A549 (cell line): Measurements from ENCODE around the gene CARMIL3. TPM values are rescaled to one million over a fixed set of nuclear protein-coding genes. Genes with fewer than 3 reads are reported as not detected.

Experiments used
- ATAC-seq, 2 experiments: fragments of 200-7000 bp in 1 of 2; fragments of >200 bp in 1 of 2; cut with Nextera tagmentation in 1 of 2; cut with Tn5 transposase in 1 of 2; 3 replicates each; pipeline versions ENCODE4 v1.8.0 to v1.9.1; 2018 to 2020; ENCODE audit warnings: mild to moderate bottlenecking in 1 of 2, moderate library complexity in 1 of 2
- CTCF ChIA-PET: fragments of 300-600 bp; sonication (Branson Sonifier 250); formaldehyde crosslinking; extraction: SDS; loops from one replicate; lab custom pipeline; 2021; ENCODE audit warnings: antibody characterized with exemption, inconsistent platforms; lab: Yijun Ruan, JAX
- POLR2A ChIA-PET: fragments of 350-600 bp; formaldehyde crosslinking; extraction: SDS; loops from one replicate; lab custom pipeline; 2021; ENCODE audit warnings: antibody characterized with exemption, inconsistent platforms; lab: Yijun Ruan, JAX
- DNase-seq, 2 experiments: peaks; one replicate each; pipeline versions ENCODE4 v3.0.0 to v3.0.0-alpha.2; 2011 to 2016; ENCODE audit warnings: low read depth in 1 of 2, low spot score in 1 of 2
- FAIRE-seq: peaks from 2 replicates; lab custom pipeline; 2011; peaks lifted over from hg19 to GRCh38; lab: Jason Lieb, UNC
- H3K27ac ChIP-seq, 2 experiments: fragments of >200 bp; sonication (Bioruptor Twin); formaldehyde crosslinking; 3 replicates each; pipeline ENCODE4 v1.5.1; 2016 to 2017
- H3K4me1 ChIP-seq: fragments of >200 bp; sonication (Bioruptor Twin); formaldehyde crosslinking; 3 replicates; pipeline ENCODE4 v1.6.1; 2016
- H3K4me2 ChIP-seq: fragments of >200 bp; sonication (Bioruptor Twin); formaldehyde crosslinking; 3 replicates; pipeline ENCODE4 v1.6.1; 2016
- H3K4me3 ChIP-seq: fragments of >200 bp; sonication (Bioruptor Twin); formaldehyde crosslinking; 3 replicates; pipeline ENCODE4 v1.5.1; 2016
- H3K9me3 ChIP-seq: fragments of >200 bp; sonication (Bioruptor Twin); formaldehyde crosslinking; 3 replicates; pipeline ENCODE4 v1.6.1; 2016
- BCL3 ChIP-seq: fragments of >200 bp; sonication (Bioruptor Twin); formaldehyde crosslinking; IDR thresholded peaks from 3 replicates; pipeline ENCODE4 v1.6.1; 2016
- CBX8 ChIP-seq: fragments of 200-600 bp; sonication (generic); IDR thresholded peaks from 2 replicates; pipeline ENCODE4 v1.6.1; 2016
- CHD4 ChIP-seq: fragments of 200-600 bp; sonication (generic); IDR thresholded peaks from 2 replicates; pipeline ENCODE4 v1.6.1; 2016; ENCODE audit warnings: antibody characterized with exemption, mild to moderate bottlenecking, borderline replicate concordance
- CTCF ChIP-seq: fragments of >200 bp; sonication (Bioruptor Twin); formaldehyde crosslinking; IDR thresholded peaks from 3 replicates; pipeline ENCODE4 v1.5.1; 2016
- E2F6 ChIP-seq: IDR thresholded peaks from 2 replicates; pipeline ENCODE4 v1.6.1; 2012; ENCODE audit warnings: low read depth, borderline replicate concordance
- EHMT2 ChIP-seq: fragments of 200-600 bp; sonication (generic); IDR thresholded peaks from 2 replicates; pipeline ENCODE4 v1.6.1; 2016; ENCODE audit warnings: antibody characterized with exemption, low read depth, mild to moderate bottlenecking, moderate library complexity
- GATA3 ChIP-seq: IDR thresholded peaks from 2 replicates; pipeline ENCODE4 v1.6.1; 2012; ENCODE audit warnings: borderline replicate concordance
- HDAC2 ChIP-seq: fragments of 200-600 bp; sonication (generic); IDR thresholded peaks from 2 replicates; pipeline ENCODE4 v1.6.1; 2016
- HOXB13 ChIP-seq: fragments of 250-450 bp; sonication (Bioruptor Pico); IDR thresholded peaks from 2 replicates; pipeline ENCODE4 v1.5.0; 2020; ENCODE audit warnings: low read depth, mild to moderate bottlenecking, moderate library complexity
- KDM5A ChIP-seq: fragments of 200-600 bp; sonication (generic); IDR thresholded peaks from 2 replicates; pipeline ENCODE4 v1.6.1; 2016; ENCODE audit warnings: antibody characterized with exemption, mild to moderate bottlenecking
- PBX3 ChIP-seq: IDR thresholded peaks from 2 replicates; pipeline ENCODE4 v1.6.1; 2012
- PHF8 ChIP-seq: fragments of 200-600 bp; sonication (generic); IDR thresholded peaks from 2 replicates; pipeline ENCODE4 v1.6.1; 2016; ENCODE audit warnings: low read depth, mild to moderate bottlenecking, antibody characterized with exemption, moderate library complexity, borderline replicate concordance
- RAD21 ChIP-seq, 2 experiments: fragments of >200 bp in 1 of 2; sonication (Bioruptor Twin) in 1 of 2; formaldehyde crosslinking in 1 of 2; IDR thresholded peaks in 1 of 2; conservative IDR thresholded peaks in 1 of 2; 2 replicates in 1 of 2; 3 replicates in 1 of 2; pipeline ENCODE4 v1.6.1; 2012 to 2018; ENCODE audit warnings: inconsistent platforms in 1 of 2
- RCOR1 ChIP-seq: fragments of 150-350 bp; IDR thresholded peaks from 2 replicates; pipeline ENCODE4 v1.6.1; 2014; ENCODE audit warnings: antibody characterized with exemption, low read length, low read depth
- RFX5 ChIP-seq: fragments of 450-650 bp; IDR thresholded peaks from 2 replicates; pipeline ENCODE4 v1.7.1; 2014; ENCODE audit warnings: antibody characterized with exemption, mild to moderate bottlenecking, moderate library complexity
- RNF2 ChIP-seq: fragments of 200-600 bp; sonication (generic); IDR thresholded peaks from 2 replicates; pipeline ENCODE4 v1.6.1; 2016; ENCODE audit warnings: low read depth, mild to moderate bottlenecking, antibody characterized with exemption, moderate library complexity, borderline replicate concordance
- SMC3 ChIP-seq: fragments of >200 bp; sonication (Bioruptor Twin); formaldehyde crosslinking; IDR thresholded peaks from 3 replicates; pipeline ENCODE4 v1.6.1; 2018; ENCODE audit warnings: inconsistent platforms
- SREBF2 ChIP-seq: fragments of 450-650 bp; IDR thresholded peaks from 2 replicates; pipeline ENCODE4 v1.6.1; 2014; ENCODE audit warnings: mild to moderate bottlenecking, moderate library complexity
- TFCP2L1 ChIP-seq: fragments of 250-450 bp; sonication (Bioruptor Pico); IDR thresholded peaks from 2 replicates; pipeline ENCODE4 v1.5.0; 2021; ENCODE audit warnings: mild to moderate bottlenecking
- WGBS: methylation state at CpG from one replicate; pipeline ENCODE4 v1.1.6; 2017; ENCODE audit errors: missing lambda C conversion rate; 5-methylcytosine and 5-hydroxymethylcytosine counted together
- polyA plus RNA-seq, 4 experiments: library from polyadenylated mRNA; depleted of rRNA in 3 of 4; stranded (reverse); fragments of >200 nt; fragmentation: RNase III in 1 of 4; extraction: RNeasy Plus Mini Kit Qiagen cat#74134 plus additional on column Dnase treatment in 1 of 4; gene quantifications; 2 replicates in 3 of 4; 3 replicates in 1 of 4; pipeline ENCODE4 v1.2.3, GENCODE V29; 2011 to 2017

Gene CARMIL3
- polyA plus RNA-seq, 2 of the 4 experiments (the other 2 are of a cell fraction) = 0.45 to 0.98 TPM

GRCh38 chr14:24057271-24057670 lies 5.5 kb downstream of the CARMIL3 start:
- Histone ChIP-seq H3K4me1 (peaks cover 5% of the 10 kb centered on the region; the same call in 1 of the 3 replicates), H3K9me3 (no peaks in the 10 kb centered on the region), H3K4me3 (no peak overlapping the region), H3K27ac (no peak overlapping the region), H3K4me2 (no peak overlapping the region)
- ChIA-PET CTCF (interaction anchor here (1.0 to 15.8 kb wide), 19 partner anchors 11 to 478 kb away, joined by 3 to 405 read pairs (median 7); partner anchors contain the start of genes CPNE6, DCAF11, DHRS4L2 and IRF9), POLR2A (interaction anchor here (1.9 to 2.0 kb wide), 3 partner anchors 24 to 51 kb away, joined by 6 to 14 read pairs (median 13); partner anchors contain the start of gene PCK2)
- DNase-seq (no peak), FAIRE-seq (no peak), ATAC-seq (no peak)
- TF ChIP-seq RCOR1 = no peak
- TF ChIP-seq RFX5 = no peak
- TF ChIP-seq CHD4 = no peak
- 23% methylated on average over 2 of the region's 2 CpGs for WGBS

- no peak overlapping the region for H3K4me3 ChIP-seq
- TF ChIP-seq CBX8 (no peak), KDM5A (no peak), E2F6 (no peak), GATA3 (no peak), SREBF2 (no peak), PBX3 (no peak), RNF2 (no peak), BCL3 (no peak), HOXB13 (CRISPR knock-in tag) (no peak), EHMT2 (no peak)
- ATAC-seq = peak; percentile 6 to 38; a peak in 4 of 6 replicates
- no peak overlapping the region for H3K4me2 ChIP-seq
- no peaks in the 10 kb centered on the region for H3K9me3 ChIP-seq
- WGBS = 40% methylated on average over 4 of the region's 14 CpGs
- POLR2A ChIA-PET = interaction anchor here (1.2 to 2.0 kb wide), 5 partner anchors 23 to 57 kb away, joined by 4 to 14 read pairs (median 11); partner anchors contain the start of genes DCAF11, NRL and PCK2
- peaks cover 1% of the 10 kb centered on the region; the same call in 1 of the 3 replicates for H3K4me1 ChIP-seq
- CTCF ChIA-PET = interaction anchor here (0.5 to 15.8 kb wide), 28 partner anchors 11 to 940 kb away, joined by 3 to 405 read pairs (median 5); partner anchors contain the start of genes CPNE6, DCAF11, DHRS4L2 and IPO4
- FAIRE-seq = no peak
- DNase-seq = no peak
- H3K27ac ChIP-seq = no peak overlapping the region
Measured at GRCh38 chr14:24057867-24058259, 6.1 kb downstream of the CARMIL3 start.

GRCh38 chr14:24058260-24058950 lies 6.6 kb downstream of the CARMIL3 start:
- WGBS = 55% methylated on average over 7 of the region's 7 CpGs
- no peak overlapping the region for H3K4me2 ChIP-seq
- H3K4me3 ChIP-seq = no peak overlapping the region
- H3K4me1 ChIP-seq = no peaks in the 10 kb centered on the region
- TF ChIP-seq CTCF (peak; percentile 78), TFCP2L1 (CRISPR knock-in tag) (0 out of 2 replicates have a peak, but pooled peaks have one; percentile 27), HDAC2 (no peak), SMC3 (peak; percentile 87), RAD21 (conservative IDR thresholded peaks at IDR 0.05 in 1 of 2, IDR thresholded peaks at IDR 0.05 in 1 of 2) (peak; percentile 85 to 95), PHF8 (no peak)
- H3K27ac ChIP-seq = no peak overlapping the region
- ChIA-PET POLR2A (interaction anchor here (1.2 to 2.0 kb wide), 5 partner anchors 22 to 56 kb away, joined by 4 to 14 read pairs (median 11); partner anchors contain the start of genes DCAF11, NRL and PCK2), CTCF (interaction anchor here (0.5 to 15.8 kb wide), 25 partner anchors 12 to 940 kb away, joined by 3 to 405 read pairs (median 6); partner anchors contain the start of genes CPNE6, DCAF11, IPO4 and IRF9)
- FAIRE-seq (no peak), DNase-seq (peak; percentile 71 to 78), ATAC-seq (peak; percentile 88 to 94)
- no peaks in the 10 kb centered on the region for H3K9me3 ChIP-seq
